ENCODE data around the gene WDR55. TPM values are rescaled to one million over a fixed set of nuclear protein-coding genes. Genes with fewer than 3 reads are reported as not detected.
"Not testable (repeated sequence)": the region's sequence is repeated elsewhere in the genome, so short reads cannot be mapped to it uniquely, and the experiment has no call there.

Gene WDR55
- total RNA-seq, 2 donors from 2014 or later, result 20.4 to 23.1 TPM

DNA sequence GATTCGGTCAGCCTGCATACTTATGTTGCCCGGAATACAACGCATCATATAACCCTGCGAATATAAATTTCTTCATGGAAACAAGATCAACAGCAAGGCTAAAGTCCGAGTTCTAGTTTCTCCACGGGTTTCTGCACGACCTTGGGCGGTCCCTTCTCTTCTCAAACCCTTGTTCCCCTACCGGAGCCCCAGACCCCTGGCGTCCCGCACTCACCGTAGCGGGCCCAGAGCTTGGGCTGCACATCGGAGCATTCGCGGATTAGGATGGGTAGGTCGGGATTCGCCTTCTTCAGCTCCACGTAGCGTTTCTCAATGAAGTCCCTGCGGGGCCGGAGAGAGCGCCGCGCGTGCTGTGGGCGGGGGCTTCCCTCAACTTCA lies 17.7 kb upstream of the WDR55 start:
- Mint-ChIP-seq H3K4me1 (peaks cover 9% of the 10 kb centered on the region), H3K9me3 (no peaks in the 10 kb centered on the region), H3K4me3 (peak overlapping the region; percentile 88), H3K36me3 (ENCODE audit: low read depth) (peaks cover 56% of the 10 kb centered on the region), H3K27me3 (ENCODE audit: insufficient read depth) (no peaks in the 10 kb centered on the region), H3K27ac (peak overlapping the region; percentile 94)
- Histone ChIP-seq H3K4me1 (ENCODE audit: control insufficient read depth, insufficient read depth, low read length) (peaks cover 3% of the 10 kb centered on the region), H3K4me3 (ENCODE audit: low read length) (peak overlapping the region; percentile 99), H3K9me3 (ENCODE audit: control insufficient read depth, low read length) (no peaks in the 10 kb centered on the region), H3K27me3 (ENCODE audit: control insufficient read depth, insufficient read depth, low read length, poor library complexity, severe bottlenecking) (no peaks in the 10 kb centered on the region), H3K9ac (ENCODE audit: extremely low read depth, low read length, poor library complexity, severe bottlenecking) (peak overlapping the region; percentile 87), H3K36me3 (ENCODE audit: control insufficient read depth, insufficient read depth, low read length) (peaks cover 69% of the 10 kb centered on the region), H3K27ac (ENCODE audit: low read depth, low read length) (peak overlapping the region; percentile 53)
- DNase-seq, result no peak
- 2 to 7% methylated on average over 14 to 27 of the region's 27 CpGs for WGBS, 2 experiments (ENCODE audit: insufficient coverage in 1 of 2, insufficient read length in 1 of 2)
- TF ChIP-seq, protein P1, sequence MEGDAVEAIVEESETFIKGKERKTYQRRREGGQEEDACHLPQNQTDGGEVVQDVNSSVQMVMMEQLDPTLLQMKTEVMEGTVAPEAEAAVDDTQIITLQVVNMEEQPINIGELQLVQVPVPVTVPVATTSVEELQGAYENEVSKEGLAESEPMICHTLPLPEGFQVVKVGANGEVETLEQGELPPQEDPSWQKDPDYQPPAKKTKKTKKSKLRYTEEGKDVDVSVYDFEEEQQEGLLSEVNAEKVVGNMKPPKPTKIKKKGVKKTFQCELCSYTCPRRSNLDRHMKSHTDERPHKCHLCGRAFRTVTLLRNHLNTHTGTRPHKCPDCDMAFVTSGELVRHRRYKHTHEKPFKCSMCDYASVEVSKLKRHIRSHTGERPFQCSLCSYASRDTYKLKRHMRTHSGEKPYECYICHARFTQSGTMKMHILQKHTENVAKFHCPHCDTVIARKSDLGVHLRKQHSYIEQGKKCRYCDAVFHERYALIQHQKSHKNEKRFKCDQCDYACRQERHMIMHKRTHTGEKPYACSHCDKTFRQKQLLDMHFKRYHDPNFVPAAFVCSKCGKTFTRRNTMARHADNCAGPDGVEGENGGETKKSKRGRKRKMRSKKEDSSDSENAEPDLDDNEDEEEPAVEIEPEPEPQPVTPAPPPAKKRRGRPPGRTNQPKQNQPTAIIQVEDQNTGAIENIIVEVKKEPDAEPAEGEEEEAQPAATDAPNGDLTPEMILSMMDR (conservative IDR thresholded peaks at IDR 0.05), result no peak

DNA sequence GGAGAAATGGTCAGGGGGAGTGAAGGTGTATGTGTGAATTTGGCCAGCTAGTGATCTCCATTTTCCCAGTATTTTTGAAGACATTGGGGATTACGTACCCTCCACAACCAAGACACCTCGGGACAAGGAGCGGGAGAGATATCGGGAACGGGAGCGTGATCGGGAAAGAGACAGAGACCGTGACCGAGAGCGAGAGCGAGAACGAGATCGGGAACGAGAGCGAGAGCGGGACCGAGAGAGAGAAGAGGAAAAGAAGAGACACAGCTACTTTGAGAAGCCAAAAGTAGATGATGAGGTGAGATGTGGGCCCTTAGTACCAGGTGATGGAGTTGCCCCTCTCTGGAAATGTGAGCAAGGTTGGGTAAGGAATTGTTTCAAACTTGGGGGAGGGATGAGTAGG lies 5.8 kb upstream of the WDR55 start:
- no peak overlapping the region for H3K9ac ChIP-seq (ENCODE audit: extremely low read depth, low read length, poor library complexity, severe bottlenecking)
- no peak overlapping the region for H3K4me3 Mint-ChIP-seq

DNA sequence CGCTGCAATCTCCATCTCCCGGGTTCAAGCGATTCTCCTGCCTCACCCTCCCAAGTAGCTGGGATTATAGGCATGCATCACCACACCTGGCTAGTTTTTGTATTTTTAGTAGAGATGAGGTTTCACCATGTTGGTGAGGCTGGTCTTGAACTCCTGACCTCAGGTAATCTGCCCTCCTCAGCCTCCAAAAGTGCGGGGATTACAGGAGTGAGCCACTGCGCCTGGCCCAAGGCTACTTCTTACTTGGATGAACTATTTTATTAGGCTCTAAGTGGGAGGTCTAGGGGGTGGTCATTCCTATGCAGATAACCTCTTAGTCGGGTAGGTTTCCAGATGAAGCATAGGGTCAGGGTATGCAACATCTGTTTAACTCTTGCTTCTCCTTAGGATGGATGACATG lies 4.3 kb upstream of the WDR55 start:
- not testable (repeated sequence) for H3K27me3 ChIP-seq (ENCODE audit: control insufficient read depth, insufficient read depth, low read length, poor library complexity, severe bottlenecking); H3K4me1 Mint-ChIP-seq; DNase-seq; H3K9me3 ChIP-seq (ENCODE audit: control insufficient read depth, low read length); H3K4me1 ChIP-seq (ENCODE audit: control insufficient read depth, insufficient read depth, low read length); H3K9ac ChIP-seq (ENCODE audit: extremely low read depth, low read length, poor library complexity, severe bottlenecking); H3K27ac ChIP-seq (ENCODE audit: low read depth, low read length); H3K4me3 Mint-ChIP-seq; H3K27ac Mint-ChIP-seq; H3K4me3 ChIP-seq (ENCODE audit: low read length); H3K27me3 Mint-ChIP-seq (ENCODE audit: insufficient read depth); H3K9me3 Mint-ChIP-seq
- H3K36me3 Mint-ChIP-seq (ENCODE audit: low read depth), result peaks cover 65% of the 10 kb centered on the region
- 85 to 96% methylated on average over 3 to 6 of the region's 6 CpGs for WGBS, 2 experiments (ENCODE audit: insufficient coverage in 1 of 2, insufficient read length in 1 of 2)
- peaks cover 72% of the 10 kb centered on the region for H3K36me3 ChIP-seq (ENCODE audit: control insufficient read depth, insufficient read depth, low read length)

More for the DNA sequence above, 5.8 kb upstream of the WDR55 start:
- no peaks in the 10 kb centered on the region for H3K27me3 ChIP-seq (ENCODE audit: control insufficient read depth, insufficient read depth, low read length, poor library complexity, severe bottlenecking)
- TF ChIP-seq, protein P1 (conservative IDR thresholded peaks at IDR 0.05), result no peak
- Mint-ChIP-seq H3K36me3 (ENCODE audit: low read depth) (peaks cover 80% of the 10 kb centered on the region), H3K27ac (no peak overlapping the region), H3K4me1 (no peaks in the 10 kb centered on the region), H3K27me3 (ENCODE audit: insufficient read depth) (no peaks in the 10 kb centered on the region), H3K9me3 (no peaks in the 10 kb centered on the region)
- no peak overlapping the region for H3K4me3 ChIP-seq (ENCODE audit: low read length)
- no peaks in the 10 kb centered on the region for H3K4me1 ChIP-seq (ENCODE audit: control insufficient read depth, insufficient read depth, low read length)
- H3K9me3 ChIP-seq (ENCODE audit: control insufficient read depth, low read length), result no peaks in the 10 kb centered on the region
- WGBS, 2 experiments (ENCODE audit: insufficient coverage in 1 of 2, insufficient read length in 1 of 2), result 96 to 98% methylated on average over 15 to 17 of the region's 17 CpGs
- H3K36me3 ChIP-seq (ENCODE audit: control insufficient read depth, insufficient read depth, low read length), result peaks cover 87% of the 10 kb centered on the region
- H3K27ac ChIP-seq (ENCODE audit: low read depth, low read length), result no peak overlapping the region
- DNase-seq, result no peak

DNA sequence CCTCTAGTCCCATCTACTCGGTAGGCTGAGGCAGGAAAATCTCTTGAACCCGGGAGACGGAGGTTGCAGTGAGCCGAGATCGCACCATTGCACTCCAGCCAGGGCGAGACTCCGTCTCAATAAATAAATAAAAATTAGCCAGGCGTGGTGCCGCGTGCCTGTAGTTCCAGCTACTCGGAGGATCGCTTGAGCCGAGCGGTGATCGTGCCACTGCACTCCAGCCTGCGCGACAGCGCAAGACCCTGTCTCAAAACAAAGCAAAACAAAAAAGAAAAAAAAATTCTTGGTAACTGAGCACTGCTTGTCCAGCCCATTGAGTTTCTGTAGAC lies 710 bp upstream of the WDR55 start:
- Mint-ChIP-seq H3K36me3 (ENCODE audit: low read depth) (peaks cover 66% of the 10 kb centered on the region), H3K9me3 (no peaks in the 10 kb centered on the region), H3K4me1 (peaks cover 8% of the 10 kb centered on the region), H3K4me3 (peak overlapping the region; percentile 99), H3K27me3 (ENCODE audit: insufficient read depth) (no peaks in the 10 kb centered on the region), H3K27ac (peak overlapping the region; percentile 91)
- Histone ChIP-seq H3K9me3 (ENCODE audit: control insufficient read depth, low read length) (no peaks in the 10 kb centered on the region), H3K36me3 (ENCODE audit: control insufficient read depth, insufficient read depth, low read length) (peaks cover 58% of the 10 kb centered on the region), H3K27ac (ENCODE audit: low read depth, low read length) (peak overlapping the region; percentile 72), H3K27me3 (ENCODE audit: control insufficient read depth, insufficient read depth, low read length, poor library complexity, severe bottlenecking) (no peaks in the 10 kb centered on the region), H3K4me1 (ENCODE audit: control insufficient read depth, insufficient read depth, low read length) (no peaks in the 10 kb centered on the region), H3K4me3 (ENCODE audit: low read length) (peak overlapping the region; percentile 87), H3K9ac (ENCODE audit: extremely low read depth, low read length, poor library complexity, severe bottlenecking) (peak overlapping the region; percentile 52)
- WGBS, 2 experiments (ENCODE audit: insufficient coverage in 1 of 2, insufficient read length in 1 of 2), result 74 to 76% methylated on average over 18 of the region's 18 CpGs
- DNase-seq, result no peak
- TF ChIP-seq, protein P1 (conservative IDR thresholded peaks at IDR 0.05), result no peak

DNA sequence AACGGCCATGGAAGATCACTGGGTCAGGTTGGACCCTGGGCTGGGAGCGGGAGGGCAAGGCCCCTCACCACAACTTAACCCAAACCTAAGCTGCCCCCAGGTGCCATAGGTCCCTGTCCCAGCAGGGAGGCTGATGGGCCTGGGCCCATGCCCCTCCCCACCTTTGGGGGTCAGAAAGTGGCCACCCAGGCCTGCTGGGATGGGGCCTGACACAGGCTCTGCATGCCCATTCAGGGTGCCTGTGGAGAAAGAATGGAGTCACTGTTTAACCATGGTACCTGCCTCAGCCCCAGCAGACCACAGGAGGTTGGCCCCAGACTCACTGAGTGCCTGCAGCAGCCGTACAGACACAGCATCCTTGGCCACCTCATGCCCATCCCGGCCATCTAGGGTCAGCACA lies 6.3 kb downstream of the WDR55 start:
- not testable (repeated sequence) for H3K4me3 ChIP-seq (ENCODE audit: low read length); H3K27ac ChIP-seq (ENCODE audit: low read depth, low read length); H3K9me3 ChIP-seq (ENCODE audit: control insufficient read depth, low read length); H3K27me3 ChIP-seq (ENCODE audit: control insufficient read depth, insufficient read depth, low read length, poor library complexity, severe bottlenecking); DNase-seq; H3K27me3 Mint-ChIP-seq (ENCODE audit: insufficient read depth); H3K4me3 Mint-ChIP-seq; H3K9ac ChIP-seq (ENCODE audit: extremely low read depth, low read length, poor library complexity, severe bottlenecking); H3K4me1 ChIP-seq (ENCODE audit: control insufficient read depth, insufficient read depth, low read length); H3K9me3 Mint-ChIP-seq; H3K27ac Mint-ChIP-seq
- peaks cover 50% of the 10 kb centered on the region for H3K36me3 ChIP-seq (ENCODE audit: control insufficient read depth, insufficient read depth, low read length)
- Mint-ChIP-seq H3K36me3 (ENCODE audit: low read depth) (peaks cover 68% of the 10 kb centered on the region), H3K4me1 (peaks cover 10% of the 10 kb centered on the region)
- 100% methylated on average over 2 of the region's 4 CpGs; no CpG with 5 or more reads in 1 of the 2 experiments for WGBS, 2 experiments (ENCODE audit: insufficient coverage in 1 of 2, insufficient read length in 1 of 2)

Measured in endodermal cell (in vitro differentiated cells).